Urinary bladder (tissue), 4 donors: Measurements from ENCODE around the gene SLC24A5. TPM values are rescaled to one million over a fixed set of nuclear protein-coding genes. Genes with fewer than 3 reads are reported as not detected.

Experiments
- DNase-seq: peaks from one replicate; pipeline ENCODE4 v3.0.0-alpha.2; 2015; ENCODE audit errors: extremely low spot score
- H3K27ac ChIP-seq: one replicate; pipeline ENCODE4 v1.5.1; 2013; ENCODE audit warnings: low read depth, mild to moderate bottlenecking, moderate library complexity
- H3K36me3 ChIP-seq: one replicate; pipeline ENCODE4 v1.6.1; 2013; ENCODE audit warnings: mild to moderate bottlenecking, moderate library complexity; ENCODE audit not compliant: insufficient read depth
- H3K4me1 ChIP-seq: one replicate; pipeline ENCODE4 v1.6.1; 2013; ENCODE audit warnings: mild to moderate bottlenecking, moderate library complexity; ENCODE audit not compliant: insufficient read depth
- H3K4me3 ChIP-seq: one replicate; pipeline ENCODE4 v1.5.1; 2013; ENCODE audit warnings: low read depth, low read length
- WGBS: extraction: QIAGEN DNeasy Blood & Tissue Kit; methylation state at CpG from one replicate; pipeline ENCODE4 v1.1.7; 2013; 5-methylcytosine and 5-hydroxymethylcytosine counted together
- polyA plus RNA-seq: library from polyadenylated mRNA; stranded (reverse); fragments of 200-250 nt; gene quantifications from one replicate; pipeline ENCODE4 v1.2.3, GENCODE V29; 2013
- total RNA-seq: library from RNA; depleted of rRNA; stranded (reverse); fragments of >200 nt; gene quantifications from one replicate; pipeline ENCODE4 v1.2.3, GENCODE V29; 2014
- donor health status: healthy with polysubstance abuse.
- donor health status: healthy.

The SLC24A5 gene
- total and polyA plus RNA-seq, 2 donors: 0.26 TPM; not detected in 1

DNA sequence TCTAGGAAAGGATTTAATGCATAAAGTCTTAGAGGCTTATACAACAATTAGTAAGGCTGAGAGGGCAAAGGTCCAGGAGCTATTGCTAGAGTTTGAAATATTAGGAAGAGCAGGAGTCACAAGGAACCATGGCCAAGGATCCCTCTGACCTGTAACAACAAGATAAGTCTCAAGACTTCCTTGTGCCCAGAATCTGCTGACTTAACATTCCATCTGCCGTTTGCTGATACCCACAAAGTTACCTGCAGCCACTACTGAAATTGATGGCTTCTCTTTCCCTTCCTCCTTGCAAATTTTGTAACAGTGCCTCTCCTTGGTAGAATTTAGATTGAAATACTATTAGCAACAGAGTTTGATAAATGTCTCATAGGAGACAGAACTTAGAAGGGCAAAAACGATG lies 62.0 kb downstream of the SLC24A5 start:
- no peak for DNase-seq
- 57% methylated on average over 2 of the region's 2 CpGs for WGBS
- no peaks in the 10 kb centered on the region for H3K36me3 ChIP-seq
- H3K4me3 ChIP-seq: no peak overlapping the region
- H3K4me1 ChIP-seq: peaks cover under 1% of the 10 kb centered on the region
- no peak overlapping the region for H3K27ac ChIP-seq

DNA sequence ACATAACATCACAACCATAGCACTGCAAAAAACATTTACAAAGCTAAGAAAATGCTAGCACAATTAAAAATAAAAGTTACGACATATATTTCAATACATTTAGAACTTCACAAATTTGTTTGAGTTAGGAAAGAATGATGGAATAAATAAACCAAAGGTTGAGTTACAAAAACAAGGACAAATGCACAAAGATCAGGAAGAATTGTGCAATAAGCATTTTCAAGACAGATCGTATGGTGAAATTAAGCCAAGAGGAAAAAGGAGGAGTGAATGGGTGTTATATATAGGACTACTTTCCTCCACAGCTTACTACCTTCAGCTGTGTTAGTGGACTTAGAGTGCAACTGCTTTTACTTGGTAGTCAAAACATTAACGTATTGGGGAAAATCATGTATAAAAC lies 64.7 kb downstream of the SLC24A5 start:
- Histone ChIP-seq H3K4me3 (no peak overlapping the region), H3K27ac (no peak overlapping the region), H3K4me1 (no peaks in the 10 kb centered on the region), H3K36me3 (no peaks in the 10 kb centered on the region)
- WGBS: 82% methylated on average over 3 of the region's 3 CpGs
- DNase-seq: no peak

DNA sequence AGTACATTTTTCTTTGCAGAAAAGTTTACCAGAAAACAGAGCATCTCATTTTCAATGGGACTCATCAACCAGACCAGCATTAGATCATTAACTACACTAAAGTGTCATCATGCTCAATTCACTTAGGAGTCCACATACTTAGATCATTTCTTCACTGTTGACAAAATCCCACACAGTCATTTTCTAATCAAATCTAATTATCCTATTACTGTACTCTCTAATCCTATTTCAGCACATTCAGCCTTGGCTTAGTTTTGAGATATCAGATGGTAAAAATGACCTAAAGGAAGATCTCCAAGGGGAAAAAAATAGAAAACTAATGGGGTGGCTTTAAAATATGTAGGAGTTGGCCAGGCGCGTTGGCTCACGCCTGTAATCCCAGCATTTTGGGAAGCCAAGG lies 65.5 kb downstream of the SLC24A5 start:
- no peak overlapping the region for H3K4me3 ChIP-seq
- 94% methylated on average over 3 of the region's 3 CpGs for WGBS
- no peaks in the 10 kb centered on the region for H3K4me1 ChIP-seq
- no peaks in the 10 kb centered on the region for H3K36me3 ChIP-seq
- DNase-seq: no peak
- H3K27ac ChIP-seq: no peak overlapping the region

DNA sequence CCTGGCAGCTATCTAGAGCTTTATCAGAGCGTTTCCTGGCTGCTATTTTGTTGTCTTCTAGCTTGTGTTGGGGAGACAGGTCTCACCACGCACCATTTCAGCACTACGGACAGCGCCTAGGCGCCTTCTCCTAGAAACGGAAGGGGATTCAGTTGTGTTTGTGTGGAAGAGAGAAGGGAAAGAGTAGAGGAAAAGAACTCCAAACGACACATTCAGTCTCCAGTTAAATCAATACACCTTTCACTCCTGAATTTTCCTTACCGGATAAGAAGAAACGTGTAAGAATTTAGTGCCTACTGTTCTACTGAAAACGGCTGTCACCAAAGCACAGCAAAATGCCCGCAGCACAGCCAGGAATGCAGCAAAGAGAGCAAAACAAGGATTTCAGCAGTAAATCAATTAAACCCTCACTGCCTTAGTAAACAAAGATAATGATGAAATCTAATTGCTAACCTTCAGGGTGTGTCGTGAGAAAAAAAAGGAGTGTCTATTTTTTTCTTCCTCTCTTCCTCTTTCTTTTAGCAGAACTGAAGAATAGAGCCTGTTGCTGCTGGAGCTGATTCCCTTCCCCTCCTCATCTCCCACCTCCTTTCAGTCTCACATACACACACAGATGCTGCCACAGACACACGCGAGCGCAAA lies 70.3 kb downstream of the SLC24A5 start:
- no peaks in the 10 kb centered on the region for H3K4me1 ChIP-seq
- 3% methylated on average over 15 of the region's 15 CpGs for WGBS
- H3K27ac ChIP-seq: no peak overlapping the region
- H3K36me3 ChIP-seq: no peaks in the 10 kb centered on the region
- peak; percentile 53 for DNase-seq
- no peak overlapping the region for H3K4me3 ChIP-seq

DNA sequence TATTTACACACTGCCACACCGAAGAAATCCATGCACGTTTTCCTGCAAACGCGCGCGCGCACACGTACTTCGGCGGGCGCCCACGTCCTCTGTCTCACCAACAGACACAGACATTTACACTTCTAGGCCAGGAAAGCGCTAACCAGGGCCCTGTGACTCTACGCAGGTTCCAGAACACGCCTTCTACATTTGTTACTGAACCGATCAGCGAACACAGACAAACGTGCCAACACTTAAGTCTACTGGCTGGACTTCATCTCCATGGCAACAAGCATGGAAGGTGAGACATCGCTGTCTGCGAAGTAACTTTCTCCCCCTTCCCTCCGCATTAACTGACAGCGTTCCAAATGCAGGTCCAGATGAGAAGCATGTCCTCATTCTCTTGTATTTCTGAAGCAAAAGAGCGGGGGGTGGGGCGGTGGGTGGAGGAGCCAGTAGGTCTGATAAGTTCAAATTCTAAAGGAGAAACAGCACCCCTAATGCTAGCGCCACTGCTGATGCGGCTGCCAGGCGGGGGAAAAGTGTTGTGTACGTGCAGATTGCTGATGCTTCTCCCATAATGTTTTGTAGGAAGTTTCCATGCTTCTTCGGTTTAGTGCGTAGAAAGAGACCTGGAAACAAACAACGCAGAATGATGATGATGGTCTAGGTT lies 70.9 kb downstream of the SLC24A5 start, which contains the start of gene CTXN2:
TSS of gene CTXN2 (plus strand) at position 92 of the 652 bp plus-strand sequence. CDS start 9,636 bp downstream, outside the sequence.
- no peak for DNase-seq
- Histone ChIP-seq H3K36me3 (no peaks in the 10 kb centered on the region), H3K4me1 (no peaks in the 10 kb centered on the region), H3K4me3 (no peak within 1 kb of the TSS), H3K27ac (no peak within 1 kb of the TSS)
- 9% methylated on average over 31 of the region's 31 CpGs for WGBS

Other genes starting within 250 kb of the SLC24A5 start
- gene MYEF2, start 57.3 kb downstream of the SLC24A5 start, total RNA-seq: 22.2 TPM
- 7.1 TPM for gene MYEF2, start 57.3 kb downstream of the SLC24A5 start, polyA plus RNA-seq
- not detected for gene CTXN2, start 70.7 kb downstream of the SLC24A5 start, total RNA-seq
- 0.06 TPM for gene CTXN2, start 70.7 kb downstream of the SLC24A5 start, polyA plus RNA-seq
- gene SLC12A1, start 85.3 kb downstream of the SLC24A5 start, total RNA-seq: not detected
- 0.06 TPM for gene SLC12A1, start 85.3 kb downstream of the SLC24A5 start, polyA plus RNA-seq
- gene DUT, start 210.4 kb downstream of the SLC24A5 start, total RNA-seq: 80.7 TPM
- gene DUT, start 210.4 kb downstream of the SLC24A5 start, polyA plus RNA-seq: 103 TPM